Heart right ventricle (tissue), 16 donors: ENCODE data around the gene PEPD. TPM values are rescaled to one million over a fixed set of nuclear protein-coding genes. Genes with fewer than 3 reads are reported as not detected.

Experiments
- ATAC-seq, 8 donors: fragments of 200-7000 bp; cut with Tn5 transposase; one replicate each; pipeline ENCODE4 v1.9.1; 2020; ENCODE audit warnings: mild to moderate bottlenecking in 8 of 8, moderate library complexity in 8 of 8, moderate number of reproducible peaks in 1 of 8
- DNase-seq, 2 donors: peaks; one replicate each; pipeline ENCODE4 v3.0.0-alpha.2; 2020
- H3K27ac ChIP-seq, 10 donors: fragments of 200-600 bp; sonication (generic) in 2 of 10; one replicate each; pipeline versions ENCODE4 v1.5.0 to v1.8.0; 2020 to 2022; ENCODE audit warnings: mild to moderate bottlenecking in 3 of 10
- H3K27me3 ChIP-seq, 7 donors: fragments of 200-600 bp; one replicate each; pipeline ENCODE4 v1.8.0; 2021 to 2022; ENCODE audit warnings: mild to moderate bottlenecking in 2 of 7
- H3K36me3 ChIP-seq, 9 donors: fragments of 200-600 bp; sonication (generic) in 1 of 9; one replicate each; pipeline versions ENCODE4 v1.5.0 to v1.8.0; 2020 to 2022; ENCODE audit warnings: mild to moderate bottlenecking in 2 of 9
- H3K4me1 ChIP-seq, 9 donors: fragments of 200-600 bp; sonication (generic) in 1 of 9; one replicate each; pipeline versions ENCODE4 v1.5.0 to v1.8.0; 2020 to 2022; ENCODE audit warnings: mild to moderate bottlenecking in 4 of 9
- H3K4me3 ChIP-seq, 10 donors: fragments of 200-600 bp; sonication (generic) in 2 of 10; one replicate each; pipeline versions ENCODE4 v1.5.0 to v1.8.0; 2020 to 2022; ENCODE audit warnings: mild to moderate bottlenecking in 7 of 10, moderate library complexity in 2 of 10
- H3K9me3 ChIP-seq, 11 donors: fragments of 200-600 bp in 10 of 11; sonication (generic) in 2 of 11; one replicate each; pipeline versions ENCODE4 v1.5.0 to v1.8.0; 2013 to 2022; ENCODE audit warnings: mild to moderate bottlenecking in 2 of 11, control low read depth in 1 of 11, moderate library complexity in 1 of 11
- WGBS, 2 donors: extraction: QIAGEN DNeasy Blood & Tissue Kit; methylation state at CpG; one replicate each; pipeline ENCODE4 v1.1.7; 2013; ENCODE audit warnings: inconsistent platforms in 1 of 2; 5-methylcytosine and 5-hydroxymethylcytosine counted together
- intact Hi-C, 10 donors: fragments of 100-400 bp; cut with DNase I; formaldehyde crosslinking; loops; one replicate each; pipeline versions ENCODE4 v1.11.1 to v1.14.2; 2022
- polyA plus RNA-seq, 2 donors: library from polyadenylated mRNA; stranded (reverse); fragments of 200-250 nt; gene quantifications; one replicate each; pipeline ENCODE4 v1.2.3, GENCODE V29; 2013
- total RNA-seq, 10 donors: library from RNA; stranded (reverse); fragmentation: NEBNext Ultra II Directional in 3 of 10; extraction: Animal tissue kit (Norgen Biotek cat#: 25700) in 3 of 10; gene quantifications; one replicate each; pipeline versions ENCODE4 v1.2.1 to v1.2.4, GENCODE V29; 2021 to 2023
- TF ChIP-seq, protein P1 (sequence below), 9 donors: fragments of 200-600 bp; sonication (generic) in 2 of 9; IDR thresholded peaks; one replicate each; pipeline versions ENCODE4 v1.5.0 to v1.8.0; 2021 to 2022; ENCODE audit warnings: antibody characterized with exemption in 9 of 9, mild to moderate bottlenecking in 5 of 9, moderate library complexity in 1 of 9
- donor health status: Arrhythmogenic right ventricular cardiomyopathy.
- donor health status: ischemic (EF 13 %, LVEDD 7.1; RV severe dilation, severe dysfunction).
- donor health status: healthy with polysubstance abuse.
- donor health status: DM: no; HTN: yes; CAD: no.
- donor health status: DM: no; HTN: no; CAD: no.
- donor health status: ischemic (EF 25% LVEDD 6.9; RV normal size, moderate dysfunction).
- donor health status: ischemic (EF 25% LVEDD 5.7; RV mildly dilated, moderate dysfunction).
- donor health status: healthy.
- donor health status: DM: yes; HTN: yes; CAD: no.
- donor health status: Ischemic cardiomyopathy.
- donor health status: ischemic (EF 35%, LVEDD 5.7; RV mildly dilated, moderate dysfunction).
- donor health status: nonischemic (EF 11% LVEDD 7.7; RV severe dilation, severe dysfunction).
- donor health status: DM: yes; HTN: yes; CAD: no.
- donor health status: PGD.
- donor health status: ischemic (EF 29% LVEDD 5.4; RV normal size, mild dysfunction).
- donor health status: nonischemic (EF 23%, LVEDD 6.1; RV moderate dilation, normal function).

PEPD gene
- total and polyA plus RNA-seq, 12 donors: 20.4 to 47.7 (median 26.8) TPM

DNA sequence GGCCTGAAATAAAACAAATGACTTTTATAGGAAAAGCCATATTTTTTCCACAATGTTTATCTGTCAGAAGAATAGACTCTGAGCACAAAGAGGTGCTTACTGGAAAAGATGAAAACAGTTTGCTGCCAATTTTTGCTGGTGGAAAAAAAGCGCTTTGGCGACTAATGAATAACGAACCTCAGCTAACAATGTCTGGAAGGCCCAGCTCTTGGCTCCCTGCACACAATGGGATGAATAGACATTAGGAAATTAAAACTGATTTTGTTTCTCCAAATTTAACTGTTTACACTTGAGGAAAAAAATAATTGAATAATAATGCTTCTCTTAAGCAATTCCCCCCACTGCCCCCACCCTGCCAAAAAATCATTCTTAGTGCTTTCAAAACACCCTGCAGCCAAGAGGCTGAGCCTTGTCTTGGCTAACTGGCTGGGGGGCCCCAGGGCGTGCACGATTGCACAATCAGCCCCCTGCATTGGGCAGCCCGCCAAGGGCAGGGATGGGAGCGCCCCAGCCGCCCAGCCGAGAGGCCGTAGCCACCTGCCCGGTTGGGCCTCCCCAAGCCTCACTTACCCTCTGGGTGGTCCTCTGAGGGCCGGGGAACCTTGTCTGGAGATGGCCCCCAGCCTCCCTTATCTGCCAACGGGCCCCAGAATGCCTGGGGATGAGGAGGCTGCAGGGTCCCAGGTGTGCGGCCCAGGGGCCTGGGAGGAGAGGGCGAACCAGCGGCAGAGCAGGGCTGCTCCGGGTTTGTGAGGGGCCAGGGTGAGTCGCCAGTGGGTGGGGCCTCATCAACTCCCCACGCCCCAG is 131.3 kb downstream of the PEPD start:
- H3K36me3 ChIP-seq: peaks cover 0 to 29% (median 0%) of the 10 kb centered on the region in 9 donors
- H3K4me1 ChIP-seq: peaks cover 31 to 97% (median 73%) of the 10 kb centered on the region in 9 donors
- intact Hi-C loops: loop anchor here in 1 of 10 donors (2.0 to 10.0 kb wide), 2 partner anchors 16 to 964 kb away; no protein-coding TSS in a partner anchor
- H3K9me3 ChIP-seq: no peaks in the 10 kb centered on the region
- H3K27me3 ChIP-seq: no peaks in the 10 kb centered on the region
- WGBS, 2 donors: 41 to 48% methylated on average over 19 of the region's 19 CpGs
- ATAC-seq (peak; percentile 1 to 60 (median 26)), DNase-seq (peak; percentile 62 to 76)
- peak overlapping the region in 1 of 10 donors; percentile 18 for H3K4me3 ChIP-seq
- H3K27ac ChIP-seq: peak overlapping the region; percentile 50 to 92 (median 82)
- TF ChIP-seq, protein P1, sequence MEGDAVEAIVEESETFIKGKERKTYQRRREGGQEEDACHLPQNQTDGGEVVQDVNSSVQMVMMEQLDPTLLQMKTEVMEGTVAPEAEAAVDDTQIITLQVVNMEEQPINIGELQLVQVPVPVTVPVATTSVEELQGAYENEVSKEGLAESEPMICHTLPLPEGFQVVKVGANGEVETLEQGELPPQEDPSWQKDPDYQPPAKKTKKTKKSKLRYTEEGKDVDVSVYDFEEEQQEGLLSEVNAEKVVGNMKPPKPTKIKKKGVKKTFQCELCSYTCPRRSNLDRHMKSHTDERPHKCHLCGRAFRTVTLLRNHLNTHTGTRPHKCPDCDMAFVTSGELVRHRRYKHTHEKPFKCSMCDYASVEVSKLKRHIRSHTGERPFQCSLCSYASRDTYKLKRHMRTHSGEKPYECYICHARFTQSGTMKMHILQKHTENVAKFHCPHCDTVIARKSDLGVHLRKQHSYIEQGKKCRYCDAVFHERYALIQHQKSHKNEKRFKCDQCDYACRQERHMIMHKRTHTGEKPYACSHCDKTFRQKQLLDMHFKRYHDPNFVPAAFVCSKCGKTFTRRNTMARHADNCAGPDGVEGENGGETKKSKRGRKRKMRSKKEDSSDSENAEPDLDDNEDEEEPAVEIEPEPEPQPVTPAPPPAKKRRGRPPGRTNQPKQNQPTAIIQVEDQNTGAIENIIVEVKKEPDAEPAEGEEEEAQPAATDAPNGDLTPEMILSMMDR (IDR thresholded peaks at IDR 0.05): no peak

DNA sequence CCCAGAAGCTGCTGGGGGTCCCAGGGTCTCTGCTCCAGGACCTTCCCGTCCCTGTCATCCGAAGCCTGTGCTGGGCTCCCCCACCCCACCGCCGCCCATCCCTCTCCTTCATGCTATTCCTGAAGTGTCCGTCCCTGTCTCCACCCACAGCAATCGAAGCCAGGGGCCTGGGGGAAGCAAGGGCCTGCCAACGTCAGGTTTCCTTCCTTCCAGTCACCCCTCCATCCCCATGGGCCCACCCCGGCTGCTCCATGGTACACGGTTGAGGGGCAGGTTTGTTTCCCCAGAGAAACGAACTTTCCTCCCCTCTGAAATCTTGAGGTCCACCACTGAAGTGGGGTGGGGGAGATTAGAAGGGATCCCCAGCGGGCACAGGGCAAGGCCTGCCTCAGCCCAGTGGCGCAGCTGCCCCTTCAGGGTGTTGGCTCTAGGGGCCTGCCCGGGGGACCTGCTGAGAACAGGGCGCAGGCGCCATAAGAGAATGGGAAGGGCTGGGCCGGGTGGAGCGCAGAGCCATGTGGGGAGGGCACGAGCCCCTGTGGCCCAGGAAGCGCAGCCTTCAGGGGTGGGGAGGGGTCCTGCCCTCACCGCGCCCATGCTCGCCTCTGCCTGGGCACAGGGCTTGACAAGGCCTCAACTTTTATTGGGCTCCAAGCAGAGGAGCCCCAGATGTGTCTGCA is 132.0 kb downstream of the PEPD start:
- intact Hi-C loops: loop anchor here in 1 of 10 donors (2.0 to 10.0 kb wide), 2 partner anchors 15 to 965 kb away; no protein-coding TSS in a partner anchor

DNA sequence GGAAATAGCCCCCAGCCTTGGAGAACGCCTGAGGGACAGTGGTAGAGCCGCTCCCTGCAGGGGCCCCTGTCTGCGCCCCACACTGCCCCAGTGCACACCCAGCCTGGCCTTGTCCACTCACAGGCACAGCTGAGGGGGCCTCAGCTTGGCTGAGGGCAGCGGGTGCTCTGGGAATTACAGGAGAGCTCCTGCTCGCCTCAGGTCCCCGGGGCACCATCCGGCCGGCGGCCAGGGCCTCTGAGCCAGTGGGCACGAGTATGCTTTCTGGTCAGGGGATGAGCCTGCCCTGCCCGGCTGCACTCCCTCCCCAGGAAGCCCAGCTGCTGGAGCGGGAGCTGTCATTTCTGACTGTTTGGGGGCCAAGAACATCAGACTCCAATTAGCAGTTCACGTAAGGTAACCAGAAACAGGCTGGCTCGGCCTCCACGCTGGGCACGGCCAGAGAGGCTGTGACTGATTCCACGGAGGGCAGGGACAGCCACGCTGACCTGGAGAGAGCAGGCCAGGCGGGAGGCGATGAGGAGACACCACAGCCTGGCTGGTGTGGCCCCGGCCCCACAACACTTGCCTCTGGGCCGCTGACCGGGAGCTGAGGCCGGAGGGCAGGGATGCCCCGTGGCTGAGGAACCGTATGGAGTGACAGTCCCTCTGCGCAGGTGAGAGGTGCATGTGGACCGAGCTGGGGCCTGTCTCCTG is 132.7 kb downstream of the PEPD start:
- no peaks in the 10 kb centered on the region for H3K27me3 ChIP-seq
- no peaks in the 10 kb centered on the region for H3K9me3 ChIP-seq
- peaks cover 0 to 31% (median 0%) of the 10 kb centered on the region in 9 donors for H3K36me3 ChIP-seq
- peak in 1 of 2 donors; percentile 58 for DNase-seq
- ATAC-seq: peak; percentile 13 to 52 (median 22)
- peak overlapping the region; percentile 50 to 92 (median 82) for H3K27ac ChIP-seq
- peaks cover 24 to 84% (median 60%) of the 10 kb centered on the region in 9 donors for H3K4me1 ChIP-seq
- intact Hi-C loops: no loop called here
- TF ChIP-seq, protein P1 (IDR thresholded peaks at IDR 0.05): no peak
- peak overlapping the region in 2 of 10 donors; percentile 1 to 5 for H3K4me3 ChIP-seq
- WGBS, 2 donors: 59 to 68% methylated on average over 28 of the region's 28 CpGs

More for the DNA sequence above, 132.0 kb downstream of the PEPD start:
- Histone ChIP-seq H3K27me3 (no peaks in the 10 kb centered on the region), H3K27ac (peak overlapping the region; percentile 50 to 92 (median 82)), H3K9me3 (no peaks in the 10 kb centered on the region), H3K4me1 (peaks cover 29 to 91% (median 66%) of the 10 kb centered on the region in 9 donors), H3K4me3 (peak overlapping the region in 1 of 10 donors; percentile 1), H3K36me3 (peaks cover 0 to 29% (median 0%) of the 10 kb centered on the region in 9 donors)
- ATAC-seq (peak in 5 of 8 donors; percentile 29 to 48 (median 40)), DNase-seq (no peak)
- TF ChIP-seq, protein P1 (IDR thresholded peaks at IDR 0.05): no peak
- WGBS, 2 donors: 64 to 74% methylated on average over 22 of the region's 22 CpGs
